GM21447 (cell line): ENCODE data around the gene CHRNB1.

Experiments
- ATAC-seq: cut with Tn5 transposase; IDR thresholded peaks from one replicate; pipeline ENCODE4 v1.9.1; 2021; ENCODE audit not compliant: unreplicated experiment

Gene CHRNB1

GRCh38 chr17:7414837-7415236, 30.0 kb upstream of the CHRNB1 start:
- ATAC-seq = no peak

- ATAC-seq = no peak
These were observed 29.1 kb upstream of the CHRNB1 start for GRCh38 chr17:7415784-7416183.

DNA sequence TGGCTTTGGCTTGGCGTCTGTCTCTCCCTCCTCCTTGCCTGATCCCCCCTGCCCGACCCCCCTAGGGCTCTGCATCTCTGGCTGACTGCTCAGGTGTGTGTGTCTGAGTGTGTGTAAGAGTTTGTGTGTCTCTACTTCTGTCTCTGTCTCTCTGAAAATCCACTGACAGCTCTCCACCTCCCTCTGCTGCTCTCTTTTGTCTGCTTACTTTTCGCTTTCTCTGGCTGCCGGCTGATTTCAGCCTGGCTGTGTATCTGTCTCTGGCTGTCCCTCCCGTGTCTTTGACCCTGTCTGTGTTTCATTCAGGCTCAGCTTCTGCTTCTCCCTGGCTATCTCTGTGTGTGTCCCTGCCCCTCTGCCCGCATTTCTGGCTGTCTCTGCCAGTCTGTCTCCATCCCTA, 28.5 kb upstream of the CHRNB1 start:
- ATAC-seq = no peak

DNA sequence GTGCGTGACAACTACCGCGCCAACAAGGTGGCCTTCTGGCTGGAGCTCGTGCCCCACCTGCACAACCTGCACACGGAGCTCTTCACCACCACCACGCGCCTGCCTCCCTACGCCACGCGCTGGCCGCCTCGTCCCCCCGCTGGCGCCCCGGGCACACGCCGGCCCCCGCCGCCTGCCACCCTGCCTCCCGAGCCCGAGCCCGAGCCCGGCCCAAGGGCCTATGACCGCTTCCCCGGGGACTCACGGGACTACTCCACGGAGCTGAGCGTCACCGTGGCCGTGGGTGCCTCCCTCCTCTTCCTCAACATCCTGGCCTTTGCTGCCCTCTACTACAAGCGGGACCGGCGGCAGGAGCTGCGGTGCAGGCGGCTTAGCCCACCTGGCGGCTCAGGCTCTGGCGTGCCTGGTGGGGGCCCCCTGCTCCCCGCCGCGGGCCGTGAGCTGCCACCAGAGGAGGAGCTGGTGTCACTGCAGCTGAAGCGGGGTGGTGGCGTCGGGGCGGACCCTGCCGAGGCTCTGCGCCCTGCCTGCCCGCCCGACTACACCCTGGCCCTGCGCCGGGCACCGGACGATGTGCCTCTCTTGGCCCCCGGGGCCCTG, 27.7 kb upstream of the CHRNB1 start:
- ATAC-seq = no peak

DNA sequence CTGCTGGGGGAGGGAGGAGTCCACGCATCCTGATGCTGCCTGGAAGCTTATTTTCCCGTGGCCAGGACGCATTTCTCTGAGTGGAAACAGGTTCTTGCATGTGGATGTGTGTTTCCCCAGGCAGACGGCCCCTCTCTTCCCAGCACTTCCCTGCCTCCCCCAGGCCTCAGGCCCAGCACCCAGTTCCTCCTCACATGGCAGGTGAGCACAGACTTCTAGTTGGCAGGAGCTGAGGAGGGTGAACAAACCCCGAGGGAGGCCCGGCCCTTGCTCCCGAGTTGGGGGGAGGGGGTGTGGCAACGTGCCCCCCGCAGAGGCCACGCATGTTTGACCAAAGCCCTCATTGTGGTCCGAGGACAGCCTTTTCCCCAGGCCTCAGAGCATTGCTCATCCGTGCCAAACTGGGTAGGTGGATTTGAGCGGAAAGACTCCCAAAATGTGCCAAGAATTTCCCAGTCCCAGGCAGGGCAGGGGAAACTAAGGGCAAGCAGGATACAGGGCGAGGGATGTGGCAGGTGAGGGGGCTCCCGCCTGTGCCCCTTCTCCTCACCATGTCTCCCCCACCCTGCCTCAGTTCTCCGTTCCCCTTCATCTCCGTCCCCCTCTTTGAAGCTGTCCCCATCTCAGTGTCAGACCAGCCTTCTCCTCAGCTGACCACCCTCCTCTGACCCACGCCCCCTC, 26.2 kb upstream of the CHRNB1 start:
- no peak for ATAC-seq

- no peak for ATAC-seq
These were observed 24.8 kb upstream of the CHRNB1 start, which contains the start of gene SPEM1 for GRCh38 chr17:7419819-7420610. SPEM1 (plus strand) TSS chr17:7420324; CDS start chr17:7420385, 61 bp downstream.

- no peak for ATAC-seq
These were observed 23.7 kb upstream of the CHRNB1 start for GRCh38 chr17:7421186-7421585.

- ATAC-seq = no peak
These were observed 21.2 kb upstream of the CHRNB1 start for GRCh38 chr17:7423679-7424078.

GRCh38 chr17:7425316-7425715, 19.5 kb upstream of the CHRNB1 start, which contains the start of gene SPEM2:
SPEM2 (plus strand) TSS chr17:7425616; CDS start chr17:7425689, 73 bp downstream.
- no peak for ATAC-seq

DNA sequence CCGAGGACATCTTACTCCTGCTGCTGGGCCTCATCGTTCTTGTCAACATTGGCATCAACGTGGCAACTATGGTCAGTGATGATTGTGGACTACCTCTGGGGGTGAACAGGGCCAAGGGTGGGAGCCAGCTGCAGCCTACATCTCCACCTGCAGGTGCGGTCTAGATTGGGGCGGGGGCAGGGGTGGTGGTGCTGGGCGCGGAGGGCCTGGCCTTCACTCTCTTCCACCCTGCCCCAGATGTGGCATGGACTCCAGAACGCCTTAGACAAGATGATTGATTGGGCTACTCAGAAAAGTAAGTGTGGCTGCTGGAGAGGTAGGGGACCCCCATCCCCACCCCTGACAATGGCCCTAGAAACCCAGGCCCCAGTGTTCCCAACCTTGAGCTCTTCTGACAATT, 19.1 kb upstream of the CHRNB1 start:
- no peak for ATAC-seq

- ATAC-seq = no peak
These were observed 18.5 kb upstream of the CHRNB1 start for GRCh38 chr17:7426203-7426863.

DNA sequence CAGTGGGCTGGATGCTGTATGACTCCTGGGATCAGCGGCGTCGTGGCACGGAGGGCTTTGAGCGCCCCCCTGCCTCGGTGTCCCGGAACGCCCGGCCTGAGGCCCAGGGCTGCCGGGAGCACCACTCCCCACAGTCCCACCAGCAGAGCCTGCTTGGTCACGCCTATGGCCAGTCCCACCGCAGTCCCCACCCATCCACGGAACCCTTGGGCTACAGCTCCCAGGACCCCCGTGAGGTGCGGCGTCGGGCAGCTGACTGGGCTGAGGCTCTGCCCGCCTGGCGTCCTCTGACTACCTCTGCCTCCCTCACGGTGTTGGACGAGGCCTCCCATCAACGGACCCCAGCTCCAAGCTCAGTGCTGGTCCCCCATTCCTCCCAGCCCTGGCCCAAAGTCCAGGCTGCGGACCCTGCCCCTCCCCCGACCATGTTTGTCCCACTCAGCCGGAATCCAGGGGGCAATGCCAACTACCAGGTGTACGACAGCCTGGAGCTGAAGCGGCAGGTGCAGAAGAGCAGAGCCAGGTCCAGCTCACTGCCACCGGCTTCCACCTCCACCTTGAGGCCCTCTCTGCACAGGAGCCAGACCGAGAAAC, 17.9 kb upstream of the CHRNB1 start:
- ATAC-seq = no peak

- no peak for ATAC-seq
These were observed 17.3 kb upstream of the CHRNB1 start for GRCh38 chr17:7427549-7427948.

- no peak for ATAC-seq
These were observed 16.3 kb upstream of the CHRNB1 start, which contains the start of gene SPEM3 for GRCh38 chr17:7428557-7428956. SPEM3 (plus strand) TSS chr17:7428857; CDS start chr17:7428903, 46 bp downstream.

GRCh38 chr17:7429722-7430121, 15.1 kb upstream of the CHRNB1 start:
- no peak for ATAC-seq

- ATAC-seq = no peak
These were observed 13.6 kb upstream of the CHRNB1 start for GRCh38 chr17:7431231-7431630.

GRCh38 chr17:7432296-7432695, 12.6 kb upstream of the CHRNB1 start:
- ATAC-seq = no peak

GRCh38 chr17:7435676-7436555, 8.9 kb upstream of the CHRNB1 start:
- peak; percentile 24 for ATAC-seq

DNA sequence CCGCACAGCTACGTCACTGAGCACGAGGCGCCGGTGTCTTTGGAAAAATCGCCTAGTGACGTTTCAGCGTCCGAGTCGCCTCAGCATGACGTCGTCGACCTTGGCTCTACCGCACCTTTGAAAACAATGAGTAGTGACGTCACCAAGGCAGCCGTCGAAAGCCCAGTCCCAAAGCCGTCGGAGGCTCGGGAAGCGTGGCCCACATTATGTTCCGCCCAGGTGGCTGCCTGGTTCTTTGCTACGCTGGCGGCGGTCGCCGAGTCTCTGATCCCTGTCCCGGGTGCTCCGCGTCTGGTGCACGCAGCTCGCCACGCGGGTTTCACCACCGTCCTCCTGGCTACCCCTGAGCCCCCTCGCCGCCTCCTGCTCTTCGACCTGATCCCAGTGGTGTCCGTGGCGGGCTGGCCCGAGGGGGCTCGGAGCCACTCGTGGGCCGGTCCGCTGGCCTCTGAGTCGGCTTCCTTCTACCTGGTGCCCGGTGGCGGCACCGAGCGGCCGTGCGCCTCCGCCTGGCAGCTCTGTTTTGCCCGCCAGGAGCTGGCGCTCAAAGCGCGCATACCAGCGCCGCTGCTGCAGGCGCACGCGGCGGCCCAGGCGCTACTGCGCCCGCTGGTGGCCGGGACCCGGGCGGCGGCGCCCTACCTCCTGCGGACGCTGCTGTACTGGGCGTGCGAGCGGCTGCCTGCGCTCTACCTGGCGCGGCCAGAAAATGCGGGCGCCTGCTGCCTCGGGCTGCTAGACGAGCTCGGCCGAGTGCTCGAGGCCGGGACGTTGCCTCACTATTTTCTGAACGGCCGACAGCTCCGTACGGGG, 8.1 kb upstream of the CHRNB1 start:
- ATAC-seq = no peak
